DOHH2 (cell line): Measurements from ENCODE around the gene CTTNBP2.

Source experiments
- H3F3A ChIP-seq: fragments of 200-600 bp; sonication (generic), shearing (Covaris generic); 2 replicates; pipeline ENCODE4 v1.6.0; 2016; ENCODE audit warnings: antibody characterized with exemption, mild to moderate bottlenecking; ENCODE audit not compliant: control insufficient read depth, insufficient read depth
- H3K27ac ChIP-seq: fragments of 200-600 bp; sonication (generic); 2 replicates; pipeline ENCODE4 v1.5.1; 2014; ENCODE audit warnings: low read depth, mild to moderate bottlenecking, low read length, moderate library complexity
- H3K27me3 ChIP-seq: fragments of 200-600 bp; sonication (generic); 2 replicates; pipeline ENCODE4 v1.6.1; 2014; ENCODE audit warnings: mild to moderate bottlenecking, low read length, mixed read lengths; ENCODE audit not compliant: control insufficient read depth
- H3K36me3 ChIP-seq: fragments of 200-600 bp; sonication (generic); 2 replicates; pipeline ENCODE4 v1.6.1; 2014; ENCODE audit warnings: mild to moderate bottlenecking, low read length, moderate library complexity, mixed read lengths; ENCODE audit not compliant: control insufficient read depth
- H3K4me1 ChIP-seq: fragments of 200-600 bp; sonication (generic); 2 replicates; pipeline ENCODE4 v1.6.1; 2014; ENCODE audit warnings: mild to moderate bottlenecking, low read length, mixed read lengths; ENCODE audit not compliant: control insufficient read depth
- H3K4me2 ChIP-seq: fragments of 200-600 bp; sonication (generic); 2 replicates; pipeline ENCODE4 v1.6.0; 2014; ENCODE audit warnings: mild to moderate bottlenecking, low read length, moderate library complexity
- H3K4me3 ChIP-seq: fragments of 200-600 bp; sonication (generic); 2 replicates; pipeline ENCODE4 v1.5.1; 2014; ENCODE audit warnings: mild to moderate bottlenecking, low read length, mixed read lengths
- H3K79me2 ChIP-seq: fragments of 200-600 bp; sonication (generic); 2 replicates; pipeline ENCODE4 v1.6.1; 2014; ENCODE audit warnings: mild to moderate bottlenecking, low read length, mixed read lengths; ENCODE audit not compliant: control insufficient read depth
- H3K9me2 ChIP-seq: fragments of 200-600 bp; sonication (generic); replicated peaks from 2 replicates; pipeline ENCODE4 v1.6.1; 2014; ENCODE audit warnings: mild to moderate bottlenecking, low read length, mixed read lengths; ENCODE audit not compliant: control insufficient read depth
- H3K9me3 ChIP-seq: fragments of 200-600 bp; sonication (generic); 2 replicates; pipeline ENCODE4 v1.6.1; 2014; ENCODE audit warnings: antibody characterized with exemption, low read length, mixed read lengths; ENCODE audit not compliant: control insufficient read depth, insufficient read depth
- H4K20me1 ChIP-seq: fragments of 200-600 bp; sonication (generic); 2 replicates; pipeline ENCODE4 v1.6.0; 2014; ENCODE audit warnings: low read depth, mild to moderate bottlenecking, antibody characterized with exemption, low read length, moderate library complexity; ENCODE audit not compliant: control insufficient read depth, insufficient read depth
- CTCF ChIP-seq: fragments of 200-600 bp; sonication (generic); IDR thresholded peaks from one replicate; pipeline ENCODE4 v1.5.1; 2014; ENCODE audit warnings: antibody characterized with exemption, mild to moderate bottlenecking, low read depth, low read length; ENCODE audit not compliant: poor library complexity, severe bottlenecking
- EZH2phosphoT487 ChIP-seq: fragments of 200-600 bp; sonication (generic); IDR thresholded peaks from 2 replicates; pipeline ENCODE4 v1.6.1; 2017; ENCODE audit warnings: borderline replicate concordance, mild to moderate bottlenecking, antibody characterized with exemption, low read length, moderate library complexity, mixed read lengths

The CTTNBP2 gene

GRCh38 chr7:117683430-117684175, 189.6 kb downstream of the CTTNBP2 start:
- peaks cover 2% of the 10 kb centered on the region; the same call in 1 of the 2 replicates for H3K27me3 ChIP-seq
- H3K27ac ChIP-seq = no peak overlapping the region
- H3K36me3 ChIP-seq = no peaks in the 10 kb centered on the region
- no peaks in the 10 kb centered on the region for H4K20me1 ChIP-seq
- no peak overlapping the region for H3K4me2 ChIP-seq
- no peaks in the 10 kb centered on the region for H3K79me2 ChIP-seq
- TF ChIP-seq CTCF (no peak), EZH2phosphoT487 (no peak)
- no peak overlapping the region for H3K4me3 ChIP-seq
- no peaks in the 10 kb centered on the region for H3K9me2 ChIP-seq
- no peaks in the 10 kb centered on the region for H3K9me3 ChIP-seq
- no peaks in the 10 kb centered on the region for H3F3A ChIP-seq
- H3K4me1 ChIP-seq = no peaks in the 10 kb centered on the region

GRCh38 chr7:117682681-117683385, 190.4 kb downstream of the CTTNBP2 start:
- no peak overlapping the region for H3K27ac ChIP-seq
- H3K4me1 ChIP-seq = no peaks in the 10 kb centered on the region
- no peak overlapping the region for H3K4me3 ChIP-seq
- H3K36me3 ChIP-seq = no peaks in the 10 kb centered on the region
- no peaks in the 10 kb centered on the region for H3K9me2 ChIP-seq
- TF ChIP-seq CTCF (no peak), EZH2phosphoT487 (no peak)
- H3K4me2 ChIP-seq = no peak overlapping the region
- no peaks in the 10 kb centered on the region for H3K9me3 ChIP-seq
- no peaks in the 10 kb centered on the region for H4K20me1 ChIP-seq
- H3K27me3 ChIP-seq = peaks cover 2% of the 10 kb centered on the region; the same call in 1 of the 2 replicates
- no peaks in the 10 kb centered on the region for H3F3A ChIP-seq
- no peaks in the 10 kb centered on the region for H3K79me2 ChIP-seq

GRCh38 chr7:117679120-117679519, 194.1 kb downstream of the CTTNBP2 start:
- TF ChIP-seq EZH2phosphoT487 (no peak), CTCF (no peak)
- no peaks in the 10 kb centered on the region for H3K36me3 ChIP-seq
- H3K4me3 ChIP-seq = no peak overlapping the region
- H3K4me1 ChIP-seq = no peaks in the 10 kb centered on the region
- no peaks in the 10 kb centered on the region for H3K79me2 ChIP-seq
- no peak overlapping the region for H3K27ac ChIP-seq
- H3K9me3 ChIP-seq = no peaks in the 10 kb centered on the region
- H3K4me2 ChIP-seq = no peak overlapping the region
- H3K9me2 ChIP-seq = no peaks in the 10 kb centered on the region
- H3K27me3 ChIP-seq = peaks cover 2% of the 10 kb centered on the region; the same call in 1 of the 2 replicates
- H3F3A ChIP-seq = no peaks in the 10 kb centered on the region
- no peaks in the 10 kb centered on the region for H4K20me1 ChIP-seq
